Stimulated activated CD8-positive, alpha-beta memory T cell treated with anti-CD3 and anti-CD28 coated beads, Interleukin-7, amount 100 ng/mL, for 1 hour (primary cell): ENCODE measurements around the gene WNT6.

Source experiments
- DNase-seq, 2 donors: peaks; one replicate each; pipeline ENCODE4 v3.0.0-alpha.2; 2020; ENCODE audit warnings: low read depth in 2 of 2

The WNT6 gene

GRCh38 chr2:218859556-218859987, at the start of gene WNT6:
WNT6 (plus strand) TSS chr2:218859805; CDS start chr2:218860038, 233 bp downstream.
- DNase-seq = no peak

- no peak for DNase-seq
Measured at GRCh38 chr2:218810256-218810655, 49.3 kb upstream of the WNT6 start.

- DNase-seq = no peak
Measured at GRCh38 chr2:218811382-218811781, 48.2 kb upstream of the WNT6 start.

- DNase-seq = no peak
Measured at GRCh38 chr2:218812096-218812815, 47.3 kb upstream of the WNT6 start.

- DNase-seq = no peak
Measured at GRCh38 chr2:218812861-218813260, 46.7 kb upstream of the WNT6 start.

- no peak for DNase-seq
Measured at GRCh38 chr2:218813771-218814460, 45.7 kb upstream of the WNT6 start.

GRCh38 chr2:218814540-218815243, 44.9 kb upstream of the WNT6 start:
- no peak for DNase-seq

- no peak for DNase-seq
Measured at GRCh38 chr2:218815244-218815637, 44.4 kb upstream of the WNT6 start.

- no peak for DNase-seq
Measured at GRCh38 chr2:218815649-218816048, 44.0 kb upstream of the WNT6 start.

- DNase-seq = no peak
Measured at GRCh38 chr2:218816561-218817011, 43.0 kb upstream of the WNT6 start.

- no peak for DNase-seq
Measured at GRCh38 chr2:218819093-218819492, 40.5 kb upstream of the WNT6 start.

GRCh38 chr2:218820746-218821369, 38.7 kb upstream of the WNT6 start:
- DNase-seq = no peak

GRCh38 chr2:218821605-218822211, 37.9 kb upstream of the WNT6 start:
- no peak for DNase-seq

- DNase-seq = no peak
Measured at GRCh38 chr2:218822622-218823021, 37.0 kb upstream of the WNT6 start.

- no peak for DNase-seq
Measured at GRCh38 chr2:218823196-218823855, 36.3 kb upstream of the WNT6 start.

- DNase-seq = no peak
Measured at GRCh38 chr2:218824004-218824403, 35.6 kb upstream of the WNT6 start.

- no peak for DNase-seq
Measured at GRCh38 chr2:218826791-218827190, 32.8 kb upstream of the WNT6 start.

GRCh38 chr2:218827701-218828476, 31.7 kb upstream of the WNT6 start:
- no peak for DNase-seq

- DNase-seq = no peak
Measured at GRCh38 chr2:218828477-218828778, 31.2 kb upstream of the WNT6 start.

- no peak for DNase-seq
Measured at GRCh38 chr2:218829868-218830451, 29.6 kb upstream of the WNT6 start.
